HFF-Myc (cell line): Measurements from ENCODE around the gene COPS6.
"Not testable (repeated sequence)": the region's sequence is repeated elsewhere in the genome, so short reads cannot be mapped to it uniquely, and the experiment has no call there.

ENCODE experiments used
- DNase-seq: peaks from one replicate; pipeline ENCODE4 v3.0.0-alpha.2; 2011; ENCODE audit warnings: low read depth; ENCODE audit errors: extremely low read depth
- H3K4me3 ChIP-seq: replicated peaks from 2 replicates; pipeline ENCODE4 v1.5.1; 2011; ENCODE audit warnings: low read depth, mild to moderate bottlenecking, control low read depth, low read length
- TF ChIP-seq, protein P1 (sequence below): IDR thresholded peaks from 2 replicates; pipeline ENCODE4 v1.5.1; 2012; ENCODE audit warnings: mild to moderate bottlenecking, low read depth, low read length, control low read depth; ENCODE audit errors: missing control alignments

Gene COPS6

DNA sequence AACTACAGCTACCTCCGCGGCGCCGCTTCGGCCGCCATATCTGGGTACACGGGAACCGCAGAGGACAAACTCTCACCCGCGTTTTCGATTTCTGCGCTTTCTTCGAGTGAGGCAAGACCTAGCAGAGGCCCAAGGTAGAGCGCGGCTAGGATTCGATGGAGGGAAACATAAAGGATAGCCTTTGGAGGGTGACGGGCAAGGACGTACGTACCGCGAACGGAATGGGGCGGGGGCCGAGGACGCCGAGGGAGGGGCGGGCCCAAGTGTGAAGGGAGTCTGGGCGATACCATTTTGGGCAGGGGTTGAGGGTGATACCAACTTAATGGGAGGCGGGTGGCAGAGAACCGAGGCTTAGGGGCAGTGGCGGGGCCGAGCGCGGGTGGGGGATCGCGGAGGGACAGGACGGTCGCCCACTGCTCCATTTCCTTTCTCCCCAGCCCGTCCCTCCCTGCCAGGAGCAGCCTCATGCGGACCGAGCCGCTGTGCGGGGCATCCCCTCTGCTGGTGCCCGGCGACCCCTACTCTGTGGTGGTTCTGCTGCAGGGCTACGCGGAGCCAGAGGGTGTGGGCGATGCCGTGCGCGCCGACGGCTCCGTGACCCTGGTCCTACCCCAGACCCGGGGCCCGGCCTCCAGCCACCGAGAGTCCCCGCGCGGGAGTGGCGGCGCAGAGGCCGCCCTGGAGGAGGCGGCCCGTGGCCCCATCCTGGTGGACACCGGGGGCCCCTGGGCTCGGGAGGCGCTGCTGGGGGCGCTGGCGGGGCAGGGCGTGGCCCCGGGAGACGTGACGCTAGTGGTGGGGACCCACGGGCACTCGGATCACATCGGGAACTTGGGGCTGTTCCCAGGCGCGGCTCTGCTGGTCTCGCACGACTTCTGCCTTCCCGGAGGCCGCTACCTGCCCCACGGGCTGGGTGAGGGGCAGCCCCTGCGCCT, 38.4 kb downstream of the COPS6 start, which contains the start of gene MBLAC1:
Gene MBLAC1 (plus strand): TSS at position 37 of the 935 bp plus-strand sequence. CDS start 429 bp downstream, at position 466.
- TF ChIP-seq, protein P1, sequence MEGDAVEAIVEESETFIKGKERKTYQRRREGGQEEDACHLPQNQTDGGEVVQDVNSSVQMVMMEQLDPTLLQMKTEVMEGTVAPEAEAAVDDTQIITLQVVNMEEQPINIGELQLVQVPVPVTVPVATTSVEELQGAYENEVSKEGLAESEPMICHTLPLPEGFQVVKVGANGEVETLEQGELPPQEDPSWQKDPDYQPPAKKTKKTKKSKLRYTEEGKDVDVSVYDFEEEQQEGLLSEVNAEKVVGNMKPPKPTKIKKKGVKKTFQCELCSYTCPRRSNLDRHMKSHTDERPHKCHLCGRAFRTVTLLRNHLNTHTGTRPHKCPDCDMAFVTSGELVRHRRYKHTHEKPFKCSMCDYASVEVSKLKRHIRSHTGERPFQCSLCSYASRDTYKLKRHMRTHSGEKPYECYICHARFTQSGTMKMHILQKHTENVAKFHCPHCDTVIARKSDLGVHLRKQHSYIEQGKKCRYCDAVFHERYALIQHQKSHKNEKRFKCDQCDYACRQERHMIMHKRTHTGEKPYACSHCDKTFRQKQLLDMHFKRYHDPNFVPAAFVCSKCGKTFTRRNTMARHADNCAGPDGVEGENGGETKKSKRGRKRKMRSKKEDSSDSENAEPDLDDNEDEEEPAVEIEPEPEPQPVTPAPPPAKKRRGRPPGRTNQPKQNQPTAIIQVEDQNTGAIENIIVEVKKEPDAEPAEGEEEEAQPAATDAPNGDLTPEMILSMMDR: no peak
- peak within 1 kb of the TSS; percentile 64 for H3K4me3 ChIP-seq
- DNase-seq: peak; percentile 78

DNA sequence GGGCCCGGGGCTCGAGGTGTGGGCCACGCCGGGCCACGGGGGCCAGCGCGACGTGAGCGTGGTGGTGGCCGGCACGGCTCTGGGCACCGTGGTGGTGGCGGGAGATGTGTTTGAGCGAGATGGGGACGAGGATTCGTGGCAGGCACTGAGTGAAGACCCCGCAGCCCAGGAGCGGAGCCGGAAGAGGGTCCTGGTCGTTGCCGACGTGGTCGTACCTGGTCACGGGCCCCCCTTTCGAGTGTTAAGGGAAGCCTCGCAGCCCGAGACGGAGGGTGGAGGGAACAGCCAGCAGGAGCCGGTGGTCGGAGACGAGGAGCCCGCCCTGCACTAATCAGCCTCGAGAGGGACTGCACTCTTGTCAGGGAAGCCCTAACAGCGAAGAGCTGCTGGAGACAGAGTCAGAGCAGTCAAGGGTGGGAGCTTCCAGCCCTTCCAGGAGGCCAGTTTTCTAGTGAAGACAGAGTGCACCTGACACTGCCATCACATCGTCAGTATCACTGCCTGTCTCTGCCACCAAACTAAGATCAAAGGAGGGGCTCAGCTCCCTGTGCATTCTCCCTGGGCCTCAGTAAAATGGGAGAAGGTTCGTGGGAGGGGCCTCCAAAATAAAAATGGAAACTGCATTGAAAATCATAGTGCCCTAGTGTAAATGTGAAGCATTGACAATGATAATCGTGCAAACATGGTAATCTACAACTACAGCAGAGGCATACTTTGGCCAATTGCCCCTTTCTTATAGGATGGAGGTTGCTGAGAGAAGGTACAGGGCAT, 39.3 kb downstream of the COPS6 start:
- TF ChIP-seq, protein P1: no peak
- DNase-seq: no peak
- H3K4me3 ChIP-seq: peak overlapping the region; percentile 64

DNA sequence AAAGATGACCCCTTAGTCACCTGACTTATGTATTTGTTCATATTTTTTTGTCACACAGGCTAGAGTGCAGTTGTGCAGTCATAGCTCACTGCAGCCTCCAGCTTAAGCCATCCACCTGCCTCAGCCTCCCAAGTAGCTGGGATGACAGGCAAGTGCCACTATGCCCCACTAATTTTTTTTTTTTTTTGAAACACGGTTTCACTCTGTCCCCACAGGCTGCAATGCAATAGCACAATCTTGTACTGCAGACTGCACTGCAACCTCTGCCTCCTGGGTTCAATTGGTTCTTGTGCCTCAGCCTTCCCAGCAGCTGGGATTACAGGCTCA, 39.8 kb downstream of the COPS6 start:
- DNase-seq: no peak
- no peak overlapping the region for H3K4me3 ChIP-seq
- TF ChIP-seq, protein P1: no peak

DNA sequence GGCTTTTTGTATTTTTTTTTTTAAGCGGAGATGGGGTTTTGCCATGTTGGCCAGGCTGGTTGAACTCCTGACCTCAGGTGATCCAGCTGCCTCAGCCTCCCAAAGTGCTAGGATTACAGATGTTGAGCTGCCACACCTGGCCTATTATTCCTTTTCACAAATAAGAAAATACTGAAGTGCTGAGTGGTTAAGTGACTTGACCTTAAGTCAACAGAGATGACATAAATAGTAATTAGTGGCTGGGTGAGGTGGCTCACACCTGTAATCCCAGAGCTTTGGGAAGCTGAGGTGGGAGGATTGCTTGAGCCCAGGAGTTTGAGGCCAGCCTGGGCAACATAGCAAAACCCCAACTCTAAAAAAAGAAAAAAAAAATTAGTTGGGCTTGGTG, 41.4 kb downstream of the COPS6 start:
- DNase-seq, H3K4me3 ChIP-seq: not testable (repeated sequence)

DNA sequence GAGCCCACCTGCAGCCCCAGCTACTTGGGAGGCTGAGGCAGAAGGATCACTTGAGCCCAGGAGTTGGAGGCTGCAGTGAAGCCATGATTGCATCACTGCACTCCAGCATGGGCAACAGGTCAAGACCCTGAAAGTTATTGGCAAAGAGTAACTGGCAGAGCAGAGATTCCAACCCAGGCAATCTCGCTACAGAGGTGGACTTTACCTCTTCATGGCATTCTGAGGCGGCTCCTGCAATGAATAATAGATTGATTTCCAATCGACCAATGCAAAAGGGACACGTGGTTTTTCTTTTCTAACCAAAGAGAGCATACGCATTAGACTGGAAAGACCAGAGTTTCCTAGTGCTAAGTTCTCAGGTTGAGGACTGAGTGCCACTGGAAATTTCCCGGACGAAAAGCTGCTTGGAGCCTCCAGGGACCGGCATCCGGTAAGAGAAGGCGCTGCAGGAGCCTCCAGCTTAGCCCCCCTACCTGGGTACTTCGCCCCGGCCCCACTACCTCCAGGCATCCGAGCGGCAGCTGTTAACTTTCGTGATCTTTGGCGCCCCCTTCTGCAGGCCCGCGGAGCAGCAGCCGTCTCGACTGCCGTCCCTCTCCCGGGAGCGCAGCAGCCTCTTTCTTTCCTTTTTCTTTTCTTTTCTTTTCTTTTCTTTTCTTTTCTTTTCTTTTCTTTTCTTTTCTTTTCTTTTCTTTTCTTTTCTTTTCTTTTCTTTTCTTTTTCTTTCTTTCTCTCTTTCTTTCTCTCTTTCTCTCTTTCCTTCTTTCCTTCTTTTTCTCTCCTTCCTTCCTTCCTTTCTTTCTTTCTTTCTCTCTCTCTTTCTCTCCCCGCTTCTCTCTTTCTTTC, 42.1 kb downstream of the COPS6 start:
- H3K4me3 ChIP-seq: no peak overlapping the region
- TF ChIP-seq, protein P1: peak; percentile 57
- DNase-seq: no peak

DNA sequence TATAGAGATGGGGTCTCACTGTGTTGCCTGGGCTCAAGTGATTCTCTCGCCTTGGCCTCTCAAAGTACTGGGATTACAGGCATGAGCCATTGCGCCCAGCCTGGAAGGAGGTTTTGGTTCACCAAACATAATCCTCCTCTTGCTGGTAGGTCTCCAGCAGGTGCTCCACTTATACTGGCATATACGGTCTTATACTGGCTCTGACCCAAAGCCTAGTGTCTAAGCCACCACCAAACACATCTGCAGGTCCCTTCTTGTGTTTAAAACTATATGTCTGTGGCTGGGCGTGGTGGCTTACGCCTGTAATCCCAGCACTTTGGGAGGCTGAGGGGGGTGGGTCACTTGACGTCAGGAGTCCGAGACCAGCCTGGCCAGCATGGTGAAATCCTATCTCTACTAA, 43.4 kb downstream of the COPS6 start:
- TF ChIP-seq, protein P1: no peak
- no peak for DNase-seq
- no peak overlapping the region for H3K4me3 ChIP-seq
